HEK293T (cell line): ENCODE data around the gene CCDC88A.

ENCODE experiments used
- BHLHE40 ChIP-seq: fragments of 450-650 bp; IDR thresholded peaks from 2 replicates; pipeline ENCODE4 v1.6.1; 2016; ENCODE audit warnings: mild to moderate bottlenecking, moderate library complexity, borderline replicate concordance
- FOXA1 ChIP-seq: fragments of 450-650 bp; IDR thresholded peaks from 2 replicates; pipeline ENCODE4 v1.6.1; 2016; ENCODE audit warnings: mild to moderate bottlenecking
- FOXM1 ChIP-seq: fragments of 450-650 bp; IDR thresholded peaks from 2 replicates; pipeline ENCODE4 v1.6.1; 2017; ENCODE audit warnings: mild to moderate bottlenecking, borderline replicate concordance
- HDGF ChIP-seq: fragments of 450-650 bp; IDR thresholded peaks from 2 replicates; pipeline ENCODE4 v1.6.1; 2017; ENCODE audit warnings: antibody characterized with exemption, borderline replicate concordance
- L3MBTL2 ChIP-seq: fragments of 450-650 bp; conservative IDR thresholded peaks from 2 replicates; pipeline ENCODE4 v1.6.1; 2016; ENCODE audit warnings: mild to moderate bottlenecking
- LEF1 ChIP-seq: fragments of 450-650 bp; IDR thresholded peaks from 2 replicates; pipeline ENCODE4 v1.6.1; 2017; ENCODE audit warnings: mild to moderate bottlenecking, borderline replicate concordance
- NFRKB ChIP-seq: fragments of 450-650 bp; IDR thresholded peaks from 2 replicates; pipeline ENCODE4 v1.6.1; 2016; ENCODE audit warnings: mild to moderate bottlenecking, moderate library complexity
- PKNOX1 ChIP-seq: fragments of 450-650 bp; IDR thresholded peaks from 2 replicates; pipeline ENCODE4 v1.6.1; 2016
- SUZ12 ChIP-seq: fragments of 450-650 bp; IDR thresholded peaks from 2 replicates; pipeline ENCODE4 v1.6.1; 2016; ENCODE audit warnings: mild to moderate bottlenecking
- TARDBP ChIP-seq: fragments of 450-650 bp; IDR thresholded peaks from 2 replicates; pipeline ENCODE4 v1.6.1; 2016
- ZNF384 ChIP-seq: fragments of 450-650 bp; IDR thresholded peaks from 2 replicates; pipeline ENCODE4 v1.6.1; 2016

GRCh38 chr2:55268907-55269644 lies 150.6 kb downstream of the CCDC88A start, which contains the start of gene MTIF2:
- TF ChIP-seq BHLHE40 (no peak), HDGF (no peak), NFRKB (no peak), SUZ12 (no peak), TARDBP (no peak), FOXM1 (no peak; the same call in 1 of the 2 replicates), LEF1 (no peak; the same call in 1 of the 2 replicates), ZNF384 (no peak; the same call in 1 of the 2 replicates), PKNOX1 (peak; percentile 73), L3MBTL2 (peak; percentile 56; the same call in 1 of the 2 replicates), FOXA1 (no peak)
